SKM-1 (cell line): Measurements from ENCODE around the gene LMF1.
"Not testable (repeated sequence)": the region's sequence is repeated elsewhere in the genome, so short reads cannot be mapped to it uniquely, and the experiment has no call there.

Source experiments
- DNase-seq: peaks from one replicate; lab custom pipeline; 2025; ENCODE audit not compliant: unreplicated experiment; lab: John Stamatoyannopoulos, UW

LMF1 gene

DNA sequence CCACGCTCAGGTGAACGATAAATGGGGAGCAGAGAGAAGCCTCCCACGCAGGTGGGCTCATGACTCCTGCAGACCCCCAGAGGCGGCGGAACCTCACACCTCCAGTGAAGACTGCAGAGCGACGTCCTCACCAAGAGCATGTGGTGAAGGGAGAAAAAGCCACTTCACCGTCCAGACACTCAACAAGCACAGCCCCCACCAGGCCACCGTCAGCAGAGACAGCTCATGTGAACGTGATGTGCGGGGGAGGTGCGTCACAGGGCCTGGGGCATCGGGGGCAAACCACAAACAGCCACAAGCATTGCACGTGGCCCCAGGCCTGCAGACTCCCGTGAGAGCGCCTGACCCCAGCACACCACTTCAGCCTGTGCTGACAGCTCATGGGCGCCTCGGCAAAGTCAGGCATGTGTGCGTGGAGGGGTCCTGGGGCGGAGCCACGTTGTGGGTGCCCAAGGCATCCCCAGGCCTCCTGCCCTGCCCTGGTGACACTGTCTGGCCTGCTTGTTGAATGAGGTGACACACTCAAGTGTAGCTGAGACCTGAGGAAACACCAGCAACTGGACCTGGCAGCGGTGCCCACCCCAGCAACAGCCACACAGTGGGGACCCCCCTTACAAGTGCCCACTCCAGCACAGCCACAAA is 19.0 kb downstream of the LMF1 start:
- DNase-seq, result no peak

- not testable (repeated sequence) for DNase-seq
These were observed 19.8 kb downstream of the LMF1 start for GRCh38 chr16:950733-951573.

DNA sequence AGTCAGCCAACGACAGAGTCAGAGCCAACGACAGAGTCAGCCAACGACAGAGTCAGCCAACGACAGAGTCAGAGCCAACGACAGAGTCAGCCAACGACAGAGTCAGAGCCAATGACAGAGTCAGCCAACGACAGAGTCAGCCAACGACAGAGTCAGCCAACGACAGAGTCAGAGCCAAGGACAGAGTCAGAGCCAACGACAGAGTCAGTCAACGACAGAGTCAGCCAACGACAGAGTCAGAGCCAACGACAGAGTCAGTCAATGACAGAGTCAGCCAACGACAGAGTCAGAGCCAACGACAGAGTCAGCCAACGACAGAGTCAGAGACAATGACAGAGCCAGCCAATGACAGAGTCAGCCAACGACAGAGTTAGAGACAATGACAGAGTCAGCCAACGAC is 22.0 kb downstream of the LMF1 start:
- DNase-seq, result not testable (repeated sequence)

DNA sequence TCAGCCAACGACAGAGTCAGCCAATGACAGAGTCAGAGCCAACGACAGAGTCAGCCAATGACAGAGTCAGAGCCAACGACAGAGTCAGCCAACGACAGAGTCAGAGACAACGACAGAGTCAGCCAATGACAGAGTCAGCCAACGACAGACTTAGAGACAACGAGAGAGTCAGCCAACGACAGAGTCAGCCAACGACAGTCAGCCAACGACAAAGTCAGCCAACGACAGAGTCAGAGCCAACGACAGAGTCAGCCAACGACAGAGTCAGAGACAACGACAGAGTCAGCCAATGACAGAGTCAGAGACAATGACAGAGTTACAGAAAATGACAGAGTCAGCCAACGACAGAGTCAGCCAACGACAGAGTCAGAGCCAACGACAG is 22.9 kb downstream of the LMF1 start:
- not testable (repeated sequence) for DNase-seq

GRCh38 chr16:947255-947921 is 23.4 kb downstream of the LMF1 start:
- DNase-seq, result no peak

DNA sequence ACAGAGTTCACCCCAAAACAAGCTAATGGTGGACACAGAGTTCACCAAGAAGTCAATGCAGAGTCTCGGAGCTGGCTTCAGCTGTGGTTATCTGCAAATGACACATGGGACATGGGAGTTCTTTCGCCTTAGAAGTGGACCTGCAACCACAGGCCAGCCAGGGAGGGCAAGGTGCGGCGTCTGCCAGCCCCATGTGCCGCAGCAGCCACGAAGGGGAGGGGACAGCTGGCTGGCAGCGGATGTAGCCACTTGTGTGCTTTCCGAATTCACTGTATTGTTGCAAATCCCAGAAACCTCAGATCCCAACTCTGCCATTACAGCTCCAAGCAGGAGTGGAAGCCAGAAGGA is 24.8 kb downstream of the LMF1 start:
- no peak for DNase-seq

DNA sequence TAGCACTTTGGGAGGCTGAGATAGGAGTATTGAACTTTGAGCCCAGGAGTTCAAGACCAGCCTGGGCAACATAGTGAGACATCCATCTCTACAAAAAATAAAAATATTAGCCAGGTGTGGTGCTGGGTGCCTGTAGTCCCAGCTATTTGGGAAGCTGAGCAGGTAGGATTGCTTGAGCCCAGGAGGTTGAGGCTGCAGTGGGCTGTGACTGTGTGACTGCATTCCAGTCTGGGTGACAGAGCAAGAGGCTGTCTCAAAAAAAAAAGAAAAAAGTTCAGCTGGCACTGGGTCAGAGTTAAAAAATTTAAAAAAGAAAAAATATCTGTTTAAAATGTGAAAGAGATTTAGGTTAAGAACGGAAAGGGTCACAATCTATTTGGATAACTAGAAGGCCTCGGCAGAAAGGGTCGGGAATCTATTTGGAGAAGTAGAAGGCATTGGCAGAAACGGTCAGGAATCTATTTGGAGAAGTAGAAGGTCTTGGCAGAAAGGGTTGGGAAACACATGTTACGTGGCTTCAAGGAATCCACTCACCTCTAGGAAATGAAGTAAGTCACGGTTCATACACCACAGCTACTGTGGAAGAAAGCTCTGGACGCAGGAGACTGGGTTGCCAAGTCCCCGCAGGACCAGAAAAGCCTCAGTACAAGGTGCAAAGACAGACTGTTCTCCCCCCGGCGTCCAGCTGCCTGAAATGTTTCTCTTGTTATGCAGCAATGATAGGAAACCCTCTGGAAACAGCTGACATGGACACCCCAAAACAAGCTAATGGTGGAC is 25.3 kb downstream of the LMF1 start:
- no peak for DNase-seq

GRCh38 chr16:943971-944370 is 26.8 kb downstream of the LMF1 start:
- DNase-seq, result no peak

GRCh38 chr16:942436-943060 is 28.2 kb downstream of the LMF1 start:
- no peak for DNase-seq

GRCh38 chr16:939941-940340 is 30.8 kb downstream of the LMF1 start:
- DNase-seq, result no peak

- DNase-seq, result no peak
These were observed 31.5 kb downstream of the LMF1 start for GRCh38 chr16:939311-939710.

- DNase-seq, result no peak
These were observed 32.0 kb downstream of the LMF1 start for GRCh38 chr16:938752-939151.

DNA sequence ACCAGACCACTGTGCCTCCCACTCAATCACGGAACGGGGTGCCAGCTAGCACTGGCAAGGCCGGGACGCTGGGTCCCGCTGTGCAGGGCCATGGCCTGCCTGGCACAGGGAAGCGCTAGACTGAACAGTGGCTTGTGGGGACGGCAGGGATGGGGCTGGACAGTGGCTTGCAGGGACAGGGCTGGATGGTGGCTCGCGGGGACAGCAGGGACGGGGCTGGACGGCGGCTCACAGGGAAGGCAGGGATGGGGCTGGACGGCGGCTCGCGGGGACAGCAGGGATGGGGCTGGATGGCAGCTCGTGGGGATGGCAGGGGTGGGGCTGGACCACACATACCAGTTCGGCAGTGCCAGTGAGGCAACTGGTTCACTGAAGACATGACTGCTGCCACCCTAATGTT is 32.6 kb downstream of the LMF1 start:
- DNase-seq, result no peak

- DNase-seq, result no peak
These were observed 33.1 kb downstream of the LMF1 start for GRCh38 chr16:937723-938122.

- DNase-seq, result no peak
These were observed 33.5 kb downstream of the LMF1 start for GRCh38 chr16:937311-937710.

DNA sequence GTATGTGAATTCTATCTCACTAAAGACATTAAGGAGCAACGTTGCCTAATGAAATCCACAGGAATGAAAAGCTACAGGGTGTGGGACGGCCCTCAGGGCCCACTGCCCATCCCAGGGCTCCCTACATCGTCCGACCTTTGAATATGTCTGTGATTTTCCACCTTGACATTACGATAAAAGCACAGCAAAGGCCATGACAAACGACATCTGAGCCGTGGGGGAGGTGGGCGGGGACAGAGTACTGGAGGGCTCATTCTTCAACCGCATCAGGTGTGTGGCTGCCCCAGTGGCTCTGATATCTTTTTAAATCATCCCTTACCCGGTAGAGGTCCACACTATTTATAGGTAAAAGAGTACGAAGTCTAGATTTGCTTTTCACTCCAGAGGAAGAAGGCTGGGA is 35.1 kb downstream of the LMF1 start:
- DNase-seq, result no peak

DNA sequence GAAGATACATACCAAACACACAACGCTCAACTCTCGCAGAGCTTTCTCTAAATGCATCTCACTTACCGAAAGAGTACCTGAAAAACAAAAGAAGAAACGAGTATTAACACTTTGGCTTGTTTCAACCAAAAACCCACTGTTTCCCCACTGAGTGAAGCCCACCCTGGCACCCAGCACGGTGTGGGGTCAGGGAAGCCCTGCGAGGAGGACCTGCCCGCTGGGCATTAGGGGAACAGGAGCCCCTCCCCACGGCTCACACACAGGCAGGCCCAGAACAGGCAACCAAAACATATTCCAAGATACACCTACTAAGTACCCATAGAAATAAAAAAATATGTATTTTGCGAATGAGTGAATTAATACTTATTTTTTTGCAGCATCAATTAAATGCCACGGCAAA is 36.6 kb downstream of the LMF1 start:
- DNase-seq, result no peak

GRCh38 chr16:933581-933980 is 37.2 kb downstream of the LMF1 start:
- no peak for DNase-seq

GRCh38 chr16:932831-933330 is 37.9 kb downstream of the LMF1 start:
- DNase-seq, result no peak

DNA sequence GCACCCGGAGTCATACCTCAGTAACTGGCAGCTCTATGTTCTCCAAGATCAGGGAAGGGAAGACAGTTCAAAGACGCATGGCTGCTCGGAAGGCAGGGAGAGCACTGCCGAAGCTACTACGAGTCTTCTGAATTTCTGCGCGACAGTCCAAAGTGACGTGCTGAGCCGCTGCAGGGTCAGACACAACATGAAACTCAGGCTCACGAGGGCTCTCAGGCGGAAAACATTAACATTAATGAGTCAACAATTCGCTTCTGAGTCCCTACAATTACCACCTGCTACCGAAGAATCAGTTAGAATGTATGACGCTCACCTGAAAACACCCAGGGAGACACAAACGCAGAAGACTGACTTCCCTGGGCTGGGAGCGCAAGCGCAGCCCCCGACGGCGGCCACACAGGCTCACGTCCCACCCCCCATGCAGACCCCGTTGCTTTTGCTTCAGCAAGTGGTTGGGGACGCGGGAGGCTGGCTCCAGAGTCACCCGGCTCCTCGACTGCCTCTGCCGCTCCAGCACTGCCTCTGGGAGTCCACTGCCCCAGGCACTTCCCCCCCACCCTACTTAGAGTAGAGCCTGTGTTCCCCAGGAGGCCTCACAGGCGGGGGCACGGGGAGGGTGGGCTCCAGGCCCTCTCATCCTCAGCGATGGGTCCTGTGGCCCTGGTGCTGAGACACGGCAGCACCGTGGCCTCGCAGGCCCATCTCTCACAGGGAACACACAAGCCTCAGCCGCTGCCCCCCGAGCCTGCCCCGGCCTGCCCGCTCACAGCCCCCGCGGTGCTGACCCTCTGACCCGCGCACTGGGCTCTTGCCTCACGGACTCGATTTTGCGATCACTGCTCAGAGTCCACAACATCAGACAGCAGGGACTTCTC is 38.9 kb downstream of the LMF1 start:
- DNase-seq, result no peak
